ENCODE measurements around the gene KIRREL3.

The KIRREL3 gene

DNA sequence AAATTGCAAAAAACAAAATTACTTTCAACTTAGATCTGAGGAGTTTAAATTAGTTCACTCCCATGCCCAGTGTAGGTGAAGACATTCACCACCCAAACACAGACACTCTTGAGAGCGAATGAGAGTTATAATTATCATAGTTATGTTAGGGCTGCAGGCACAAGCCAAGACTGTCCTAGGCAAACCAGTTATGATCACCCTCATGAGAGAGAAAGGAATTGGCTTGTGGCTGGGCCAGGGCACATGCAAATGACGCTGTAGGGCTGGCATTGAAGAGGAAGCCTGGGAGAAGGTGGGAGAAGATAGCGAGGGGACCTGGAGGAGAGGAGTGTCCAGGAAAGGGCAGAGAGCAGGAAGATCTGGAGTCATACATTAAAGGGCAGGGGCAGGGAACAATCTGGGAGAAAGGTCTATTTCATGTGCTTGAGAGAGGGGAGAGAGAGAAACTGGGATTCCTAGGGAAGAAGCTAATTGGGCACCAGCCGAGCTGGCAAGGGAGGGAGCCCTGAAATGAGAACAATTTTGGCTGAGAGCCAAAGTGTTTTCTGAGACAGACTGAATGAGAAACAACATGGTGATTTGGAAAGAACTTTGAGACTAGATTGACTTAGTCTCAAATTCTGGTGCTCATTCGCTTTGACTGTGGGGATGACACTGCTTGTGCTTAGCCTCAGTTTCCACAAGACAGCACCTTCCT is 279.9 kb downstream of the KIRREL3 start:
- no peak for DNase-seq (ENCODE audit: low read depth)
- TF ChIP-seq, protein P1, sequence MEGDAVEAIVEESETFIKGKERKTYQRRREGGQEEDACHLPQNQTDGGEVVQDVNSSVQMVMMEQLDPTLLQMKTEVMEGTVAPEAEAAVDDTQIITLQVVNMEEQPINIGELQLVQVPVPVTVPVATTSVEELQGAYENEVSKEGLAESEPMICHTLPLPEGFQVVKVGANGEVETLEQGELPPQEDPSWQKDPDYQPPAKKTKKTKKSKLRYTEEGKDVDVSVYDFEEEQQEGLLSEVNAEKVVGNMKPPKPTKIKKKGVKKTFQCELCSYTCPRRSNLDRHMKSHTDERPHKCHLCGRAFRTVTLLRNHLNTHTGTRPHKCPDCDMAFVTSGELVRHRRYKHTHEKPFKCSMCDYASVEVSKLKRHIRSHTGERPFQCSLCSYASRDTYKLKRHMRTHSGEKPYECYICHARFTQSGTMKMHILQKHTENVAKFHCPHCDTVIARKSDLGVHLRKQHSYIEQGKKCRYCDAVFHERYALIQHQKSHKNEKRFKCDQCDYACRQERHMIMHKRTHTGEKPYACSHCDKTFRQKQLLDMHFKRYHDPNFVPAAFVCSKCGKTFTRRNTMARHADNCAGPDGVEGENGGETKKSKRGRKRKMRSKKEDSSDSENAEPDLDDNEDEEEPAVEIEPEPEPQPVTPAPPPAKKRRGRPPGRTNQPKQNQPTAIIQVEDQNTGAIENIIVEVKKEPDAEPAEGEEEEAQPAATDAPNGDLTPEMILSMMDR (IDR thresholded peaks at IDR 0.05; ENCODE audit: low read depth, low read length, missing control alignments), result no peak
- H3K4me3 ChIP-seq (ENCODE audit: low read depth, low read length), result no peak overlapping the region

DNA sequence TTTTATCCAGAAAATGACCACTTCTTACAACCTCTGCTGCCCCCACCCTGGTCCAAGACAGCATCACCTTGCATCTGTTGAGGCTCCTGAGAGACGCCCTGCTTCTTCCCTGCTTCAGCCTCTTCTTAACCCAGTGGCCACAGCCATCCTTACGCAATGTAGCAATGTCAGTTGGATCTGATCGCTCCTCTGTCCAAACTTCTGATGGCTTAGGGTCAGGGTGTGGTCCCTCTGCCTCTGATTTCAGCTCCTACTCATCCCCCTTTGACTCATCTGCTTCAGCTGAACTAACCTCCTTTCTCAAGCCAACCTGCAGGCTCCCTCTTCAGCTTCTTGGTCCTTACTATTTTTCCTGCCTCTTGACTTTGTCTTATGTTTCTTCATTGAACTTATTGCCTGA is 280.8 kb downstream of the KIRREL3 start:
- H3K4me3 ChIP-seq (ENCODE audit: low read depth, low read length), result no peak overlapping the region
- no peak for DNase-seq (ENCODE audit: low read depth)
- TF ChIP-seq, protein P1 (IDR thresholded peaks at IDR 0.05; ENCODE audit: low read depth, low read length, missing control alignments), result no peak

DNA sequence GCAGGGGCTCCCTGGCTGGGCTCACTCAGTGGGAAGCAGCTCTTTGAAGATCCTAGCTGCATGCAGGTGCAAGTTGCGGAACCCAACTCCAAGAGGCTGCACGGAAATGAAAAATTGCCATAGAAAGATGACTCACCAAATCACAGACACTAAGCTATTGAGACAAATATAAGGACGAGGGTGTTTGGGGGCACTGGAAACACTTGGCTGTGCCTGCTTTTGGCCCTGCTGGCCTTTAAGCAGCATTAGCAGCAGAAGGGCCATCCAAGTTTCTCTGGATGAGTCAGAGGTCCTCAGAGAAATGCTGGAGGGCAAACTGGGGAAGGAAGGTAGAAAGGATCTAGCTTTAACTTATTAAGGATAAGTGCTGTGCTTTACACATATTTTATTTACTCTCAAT is 282.3 kb downstream of the KIRREL3 start:
- no peak for DNase-seq (ENCODE audit: low read depth)
- TF ChIP-seq, protein P1 (IDR thresholded peaks at IDR 0.05; ENCODE audit: low read depth, low read length, missing control alignments), result no peak
- H3K4me3 ChIP-seq (ENCODE audit: low read depth, low read length), result no peak overlapping the region

DNA sequence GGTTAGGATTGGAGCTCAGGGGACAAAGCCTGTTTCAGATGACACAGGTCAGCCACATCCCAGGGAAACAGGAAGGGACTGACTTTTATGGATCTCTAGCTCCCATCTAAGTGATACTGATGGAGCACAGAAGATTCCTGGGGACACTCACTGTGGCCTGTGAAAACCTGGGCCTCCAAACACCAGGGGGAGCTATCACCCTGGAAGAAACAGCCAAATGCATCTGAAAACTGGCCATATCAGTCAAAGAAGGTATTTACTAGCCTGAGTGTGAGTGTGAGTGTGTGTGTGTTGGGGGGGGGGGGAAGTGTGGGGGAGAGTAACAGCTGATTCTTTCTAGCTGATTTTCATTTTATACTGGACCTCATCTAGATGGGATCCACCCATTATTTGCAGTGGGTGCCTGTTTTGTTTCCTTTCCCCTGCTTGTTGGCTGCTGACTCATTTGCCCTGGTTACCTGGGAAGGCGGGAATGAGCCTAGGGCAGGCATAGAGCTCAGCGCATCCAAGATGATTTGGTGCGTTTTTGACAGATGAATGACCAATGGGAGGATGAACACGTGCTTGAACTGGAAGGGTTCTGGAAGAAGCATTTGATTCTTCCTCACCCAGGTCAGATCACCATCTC is 284.0 kb downstream of the KIRREL3 start:
- H3K4me3 ChIP-seq (ENCODE audit: low read depth, low read length), result no peak overlapping the region
- DNase-seq (ENCODE audit: low read depth), result no peak
- TF ChIP-seq, protein P1 (IDR thresholded peaks at IDR 0.05; ENCODE audit: low read depth, low read length, missing control alignments), result peak; percentile 74

DNA sequence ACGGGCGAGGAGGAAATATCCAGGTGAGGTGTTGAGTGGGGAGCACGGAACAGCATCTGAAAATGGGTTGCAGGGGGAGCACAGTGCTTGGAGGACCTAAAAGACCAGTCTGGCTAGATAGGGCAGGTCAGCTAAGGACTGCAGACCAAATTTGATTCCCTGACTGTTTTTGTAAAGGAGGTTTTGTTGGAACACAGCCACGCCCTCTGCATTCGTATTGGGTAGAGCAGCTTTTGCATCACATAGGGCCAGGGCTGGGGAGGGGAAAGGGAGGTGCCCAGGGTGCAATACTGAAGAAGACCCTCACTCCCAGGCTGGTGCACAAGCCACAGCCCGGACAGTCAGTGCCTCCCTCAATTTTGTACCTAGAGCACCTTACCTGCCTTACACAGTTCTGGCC is 286.8 kb downstream of the KIRREL3 start:
- H3K4me3 ChIP-seq (ENCODE audit: low read depth, low read length), result no peak overlapping the region
- DNase-seq (ENCODE audit: low read depth), result no peak
- TF ChIP-seq, protein P1 (IDR thresholded peaks at IDR 0.05; ENCODE audit: low read depth, low read length, missing control alignments), result no peak

DNA sequence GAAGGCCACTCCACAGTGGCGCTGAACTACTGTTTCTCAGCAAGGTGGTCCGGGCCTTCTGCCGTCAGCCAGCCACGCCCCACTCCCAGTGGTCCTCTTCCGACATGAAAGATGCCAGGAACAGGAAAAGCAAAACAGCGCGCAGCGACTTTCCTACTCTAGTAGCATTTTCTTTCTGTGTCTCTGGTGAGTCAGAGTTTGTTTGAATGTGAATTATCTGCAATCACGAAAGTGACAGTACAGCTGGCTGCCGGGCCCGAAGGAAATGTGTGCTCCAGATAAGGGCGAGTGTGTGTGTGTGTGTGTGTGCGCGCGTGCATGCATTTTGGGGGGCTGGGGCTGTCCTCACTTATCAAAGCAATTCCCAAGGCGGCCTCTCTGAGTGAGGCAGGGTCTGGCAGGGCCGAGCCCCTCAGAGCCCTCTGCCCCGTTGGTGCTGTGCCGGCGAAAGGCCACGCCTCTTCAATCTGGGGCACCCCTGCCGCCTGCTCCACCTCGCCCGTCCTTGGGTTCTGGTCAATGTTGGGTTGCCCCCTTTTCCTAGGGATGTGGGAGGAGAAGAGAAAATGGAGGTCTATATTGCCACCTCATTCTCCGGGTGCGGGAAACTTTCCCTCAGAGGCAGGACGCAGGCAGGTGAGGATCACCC is 288.5 kb downstream of the KIRREL3 start:
- no peak for DNase-seq (ENCODE audit: low read depth)
- TF ChIP-seq, protein P1 (IDR thresholded peaks at IDR 0.05; ENCODE audit: low read depth, low read length, missing control alignments), result no peak
- H3K4me3 ChIP-seq (ENCODE audit: low read depth, low read length), result no peak overlapping the region
